Bronchus fibroblast of lung (primary cell): ENCODE measurements around the gene NOTCH3. TPM values are rescaled to one million over a fixed set of nuclear protein-coding genes. Genes with fewer than 3 reads are reported as not detected.

Experiments
- total RNA-seq: library from RNA; depleted of rRNA; stranded (reverse); fragments of >200 nt; gene quantifications from 2 replicates; pipeline ENCODE4 v1.2.3, GENCODE V29; 2015

NOTCH3 gene
- 3.0 and 3.1 TPM in 2 replicates for total RNA-seq

GRCh38 chr19:15200553-15201364 lies at the start of gene NOTCH3:
TSS of gene NOTCH3 (minus strand) at chr19:15200995. CDS start at chr19:15200905, 90 bp downstream.

Other genes starting within 250 kb of the NOTCH3 start
- gene SLC1A6, start 221.1 kb downstream of the NOTCH3 start, total RNA-seq = not detected in 2 replicates
- not detected in 2 replicates for gene CASP14, start 151.5 kb downstream of the NOTCH3 start, total RNA-seq
- gene OR1I1, start 118.8 kb downstream of the NOTCH3 start, total RNA-seq = not detected in 2 replicates
- 56.2 and 60.7 TPM in 2 replicates for gene SYDE1, start 93.6 kb downstream of the NOTCH3 start, total RNA-seq
- 0.30 and 0.50 TPM in 2 replicates for gene EPHX3, start 31.5 kb upstream of the NOTCH3 start, total RNA-seq
- 13.8 and 14.0 TPM in 2 replicates for gene BRD4, start 131.5 kb upstream of the NOTCH3 start, total RNA-seq
- gene AKAP8, start 178.8 kb upstream of the NOTCH3 start, total RNA-seq = 9.2 and 9.7 TPM in 2 replicates
- gene AKAP8L, start 218.0 kb upstream of the NOTCH3 start, total RNA-seq = 37.9 and 47.9 TPM in 2 replicates
- 28.2 and 29.1 TPM in 2 replicates for gene WIZ, start 249.0 kb upstream of the NOTCH3 start, total RNA-seq